ENCODE results near the gene ITIH2.

DNA sequence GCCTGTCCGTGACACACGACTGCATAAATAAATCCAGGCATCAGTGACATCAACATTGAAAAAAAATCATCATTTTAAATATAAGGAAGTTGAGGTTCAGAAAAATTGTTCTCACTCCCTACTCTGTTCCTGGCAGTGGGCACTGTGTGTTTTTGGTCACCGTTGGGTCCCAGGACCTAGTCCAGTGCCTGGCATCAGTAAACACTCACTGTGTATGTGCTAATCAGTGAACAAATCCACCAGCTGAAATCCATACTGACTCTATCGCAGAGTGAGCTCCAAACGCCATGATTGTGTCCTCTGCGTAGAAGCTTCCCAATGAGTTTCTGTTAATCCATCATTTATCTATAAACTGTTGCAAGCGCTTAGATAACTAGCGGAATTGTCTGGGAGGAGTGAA lies 41.2 kb downstream of the ITIH2 start:
- TF ChIP-seq RNF2 (IDR thresholded peaks at IDR 0.05; ENCODE audit: borderline replicate concordance, low read depth) (no peak), MYC (IDR thresholded peaks at IDR 0.05; ENCODE audit: borderline replicate concordance, low read length) (no peak), POLR2A (IDR thresholded peaks at IDR 0.05; ENCODE audit: low read length) (no peak), HDAC2 (IDR thresholded peaks at IDR 0.05) (no peak), MAFK (IDR thresholded peaks at IDR 0.05; ENCODE audit: partially characterized antibody) (no peak)
- TF ChIP-seq, protein P1, sequence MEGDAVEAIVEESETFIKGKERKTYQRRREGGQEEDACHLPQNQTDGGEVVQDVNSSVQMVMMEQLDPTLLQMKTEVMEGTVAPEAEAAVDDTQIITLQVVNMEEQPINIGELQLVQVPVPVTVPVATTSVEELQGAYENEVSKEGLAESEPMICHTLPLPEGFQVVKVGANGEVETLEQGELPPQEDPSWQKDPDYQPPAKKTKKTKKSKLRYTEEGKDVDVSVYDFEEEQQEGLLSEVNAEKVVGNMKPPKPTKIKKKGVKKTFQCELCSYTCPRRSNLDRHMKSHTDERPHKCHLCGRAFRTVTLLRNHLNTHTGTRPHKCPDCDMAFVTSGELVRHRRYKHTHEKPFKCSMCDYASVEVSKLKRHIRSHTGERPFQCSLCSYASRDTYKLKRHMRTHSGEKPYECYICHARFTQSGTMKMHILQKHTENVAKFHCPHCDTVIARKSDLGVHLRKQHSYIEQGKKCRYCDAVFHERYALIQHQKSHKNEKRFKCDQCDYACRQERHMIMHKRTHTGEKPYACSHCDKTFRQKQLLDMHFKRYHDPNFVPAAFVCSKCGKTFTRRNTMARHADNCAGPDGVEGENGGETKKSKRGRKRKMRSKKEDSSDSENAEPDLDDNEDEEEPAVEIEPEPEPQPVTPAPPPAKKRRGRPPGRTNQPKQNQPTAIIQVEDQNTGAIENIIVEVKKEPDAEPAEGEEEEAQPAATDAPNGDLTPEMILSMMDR (IDR thresholded peaks at IDR 0.05), result no peak

All from A549 (cell line).